ENCODE results near the gene CCDC175.

CCDC175 gene

GRCh38 chr14:59576332-59577294 is at the start of gene CCDC175:
CCDC175 (minus strand) TSS chr14:59576812; CDS start chr14:59576775, 37 bp downstream.
- DNase-seq: peak; percentile 85 to 86

- DNase-seq: no peak
Observed at GRCh38 chr14:59622631-59623030, 46.0 kb upstream of the CCDC175 start.

- DNase-seq: no peak
Observed at GRCh38 chr14:59619061-59619460, 42.4 kb upstream of the CCDC175 start.

GRCh38 chr14:59601056-59601455 is 24.4 kb upstream of the CCDC175 start:
- no peak for DNase-seq

DNA sequence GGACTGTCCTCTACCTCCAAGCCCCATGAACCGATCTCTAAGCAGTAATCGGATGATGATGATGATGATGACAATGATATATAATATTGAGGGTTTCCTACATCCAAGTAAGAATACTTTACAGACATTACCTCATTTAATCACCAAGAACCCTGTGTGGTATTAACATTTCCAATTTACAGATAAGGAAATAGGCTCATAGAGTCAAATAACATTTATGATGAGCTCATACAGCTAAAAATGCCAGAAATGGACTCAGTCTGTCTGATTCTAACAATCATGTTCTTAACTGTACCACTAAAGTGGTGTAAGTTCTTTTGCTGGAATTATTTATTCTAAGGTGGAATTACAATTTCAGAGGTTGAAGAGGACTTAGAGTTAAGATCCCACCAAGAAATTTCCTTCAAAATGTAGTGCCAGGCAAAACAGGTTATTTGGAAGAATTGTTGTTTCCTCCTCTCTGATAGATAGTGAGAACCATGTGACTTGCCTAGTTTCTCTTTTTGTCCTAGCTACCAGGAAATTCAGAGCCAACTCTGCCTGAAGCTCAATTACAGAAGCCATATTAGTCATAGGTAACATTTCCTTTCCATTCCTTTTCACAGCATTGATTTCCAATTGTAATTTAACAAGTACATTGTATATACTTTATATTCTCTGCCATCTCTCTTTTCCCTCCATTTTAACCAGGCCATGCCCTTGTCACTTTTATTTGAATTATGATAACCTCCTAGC is 23.8 kb upstream of the CCDC175 start:
- DNase-seq: no peak

GRCh38 chr14:59595071-59595470 is 18.5 kb upstream of the CCDC175 start:
- no peak for DNase-seq

- DNase-seq: no peak
Observed at GRCh38 chr14:59591641-59592370, 15.2 kb upstream of the CCDC175 start.

GRCh38 chr14:59588101-59588500 is 11.5 kb upstream of the CCDC175 start:
- DNase-seq: no peak

- no peak for DNase-seq
Observed at GRCh38 chr14:59585891-59586554, 9.4 kb upstream of the CCDC175 start.

- DNase-seq: no peak
Observed at GRCh38 chr14:59583755-59584154, 7.1 kb upstream of the CCDC175 start.

- no peak for DNase-seq
Observed at GRCh38 chr14:59582845-59583509, 6.4 kb upstream of the CCDC175 start.

DNA sequence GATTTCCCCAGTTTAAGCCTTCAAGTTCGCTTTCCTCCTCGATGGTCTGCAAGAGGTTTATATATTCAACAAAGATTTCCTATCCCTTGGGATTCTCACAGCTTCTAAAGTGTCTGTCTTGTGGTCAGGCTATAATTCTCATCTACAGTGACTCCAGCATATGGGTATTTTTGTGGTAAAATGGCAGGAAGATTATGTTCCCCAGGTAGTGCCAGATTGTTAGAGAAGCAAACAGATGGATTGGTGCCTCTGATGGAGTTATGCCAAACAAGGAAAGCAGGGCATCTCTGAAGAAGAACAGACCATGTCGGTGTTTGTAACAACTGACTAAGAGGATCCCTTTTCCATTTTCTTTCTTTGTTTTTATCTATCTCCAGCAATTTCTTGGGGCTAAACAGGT is 5.5 kb upstream of the CCDC175 start:
- no peak for DNase-seq

- DNase-seq: no peak
Observed at GRCh38 chr14:59580911-59581310, 4.3 kb upstream of the CCDC175 start.

- DNase-seq: no peak
Observed at GRCh38 chr14:59570122-59570521, 6.5 kb downstream of the CCDC175 start.

DNA sequence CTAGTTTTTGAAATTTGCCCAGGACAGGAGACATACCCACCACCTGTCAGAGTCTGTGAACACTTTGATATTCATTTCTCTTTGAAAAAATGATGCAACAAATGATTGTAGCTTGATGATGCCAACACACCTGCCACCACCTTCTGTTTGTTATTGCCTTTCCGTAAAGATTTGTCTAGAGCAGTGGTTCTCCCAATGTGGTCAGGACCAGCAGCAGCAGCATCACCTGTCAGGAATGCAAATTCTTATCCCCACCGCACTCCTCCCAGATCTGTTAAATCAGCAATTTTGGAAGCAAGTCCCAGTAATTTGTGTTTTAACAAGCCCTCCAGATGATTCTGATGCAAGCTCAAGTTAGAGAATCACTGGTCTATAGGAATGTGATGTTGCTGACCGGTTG is 9.9 kb downstream of the CCDC175 start:
- DNase-seq: no peak

GRCh38 chr14:59566296-59566695 is 10.3 kb downstream of the CCDC175 start:
- DNase-seq: no peak

GRCh38 chr14:59565087-59565486 is 11.5 kb downstream of the CCDC175 start:
- no peak for DNase-seq

DNA sequence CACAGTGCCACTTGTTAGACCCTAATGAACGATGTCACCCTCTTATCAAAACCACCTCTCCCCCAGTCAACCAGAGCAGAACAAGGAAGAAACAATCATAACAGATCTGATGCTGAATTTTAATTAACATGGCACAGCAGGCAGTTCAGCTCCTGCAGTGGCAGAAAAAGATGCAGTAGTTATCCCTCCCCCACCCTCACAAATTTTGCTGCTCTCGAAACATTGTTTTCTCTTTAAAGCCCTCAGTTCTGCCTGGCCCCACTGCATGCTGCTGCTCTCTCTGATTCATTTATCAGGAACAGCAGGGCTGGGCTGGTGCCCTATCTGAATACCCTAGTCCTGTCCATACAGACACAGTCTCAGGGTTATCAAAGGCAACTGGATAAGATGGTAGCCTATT is 12.2 kb downstream of the CCDC175 start:
- no peak for DNase-seq

DNA sequence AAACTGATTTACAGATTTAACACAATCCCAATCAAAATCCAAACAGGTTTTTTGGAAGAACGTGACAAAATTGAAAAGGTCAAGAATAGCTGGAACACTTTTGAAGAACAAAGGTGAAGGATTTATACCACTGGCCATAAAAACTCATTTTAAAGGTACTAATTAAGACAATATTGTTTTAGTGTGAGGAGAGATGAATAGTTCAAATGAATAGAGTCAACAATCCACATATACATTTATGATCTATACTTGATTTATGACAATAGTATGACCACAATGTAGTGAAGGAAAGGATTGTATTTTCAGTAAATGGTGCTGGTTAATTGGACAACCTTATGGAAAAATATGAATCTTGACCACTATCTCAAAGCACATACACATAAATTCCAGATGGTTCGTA is 29.3 kb downstream of the CCDC175 start:
- no peak for DNase-seq

DNA sequence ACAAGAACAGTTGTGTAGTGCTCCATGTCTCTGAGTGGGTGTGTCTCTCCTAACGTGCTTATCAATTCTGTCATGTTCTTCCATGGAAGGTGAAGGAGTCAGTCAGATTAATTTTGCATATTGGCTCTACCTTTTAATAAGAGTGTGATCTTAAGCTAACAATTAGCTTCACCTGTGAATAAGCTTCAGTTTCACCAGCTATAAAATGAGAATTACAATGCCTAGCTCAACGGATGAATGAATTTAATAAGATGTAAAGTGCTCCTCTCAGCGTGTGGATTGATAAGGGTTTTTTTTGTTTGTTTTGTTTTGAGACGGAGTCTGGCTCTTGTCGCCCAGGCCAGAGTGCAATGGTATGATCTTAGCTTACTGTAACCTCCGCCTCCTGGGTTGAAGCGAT is 32.7 kb downstream of the CCDC175 start:
- no peak for DNase-seq

DNA sequence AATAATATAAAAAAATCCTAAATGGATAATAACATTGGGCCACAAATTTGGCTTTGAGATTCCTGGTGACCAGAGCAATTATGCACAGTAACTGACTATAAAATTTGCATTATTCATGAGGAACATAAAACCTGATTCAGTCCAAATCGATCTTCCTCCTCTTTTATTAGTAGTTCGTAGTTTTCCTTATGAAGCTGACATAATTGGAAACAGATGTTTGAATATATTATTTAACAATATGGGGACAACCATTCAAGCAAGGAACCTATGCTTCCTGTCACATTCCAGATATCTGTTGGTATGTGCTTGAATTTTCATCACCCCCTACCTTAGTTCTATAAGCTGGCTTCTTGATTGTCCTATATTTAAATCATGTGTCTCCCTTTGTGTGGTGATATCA is 34.9 kb downstream of the CCDC175 start:
- DNase-seq: no peak

DNA sequence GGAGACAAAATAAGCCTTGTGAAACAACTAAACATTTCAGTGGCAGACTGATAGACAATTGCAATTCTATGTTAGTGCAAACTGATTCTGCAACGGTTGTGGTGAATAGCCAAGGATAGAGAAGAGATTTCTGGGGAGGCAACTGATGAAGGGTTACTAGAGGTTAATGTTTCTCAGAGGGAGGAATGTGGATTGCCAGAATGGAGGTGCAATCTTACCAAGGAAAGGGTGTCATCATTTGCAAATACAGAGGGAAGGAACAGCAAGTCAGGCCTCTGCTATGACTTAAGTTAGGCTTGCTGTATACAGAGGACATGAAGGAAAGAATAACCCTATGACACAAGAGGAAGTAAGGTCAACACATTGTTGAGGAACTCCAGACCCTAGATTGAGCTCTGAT is 35.8 kb downstream of the CCDC175 start:
- DNase-seq: no peak

Data from activated CD4-positive, alpha-beta T cell treated with anti-CD3 and anti-CD28 coated beads, Interleukin-2, amount 50 U/mL, for 48 hours (primary cell).